ENCODE results near the gene NR1H4.

DNA sequence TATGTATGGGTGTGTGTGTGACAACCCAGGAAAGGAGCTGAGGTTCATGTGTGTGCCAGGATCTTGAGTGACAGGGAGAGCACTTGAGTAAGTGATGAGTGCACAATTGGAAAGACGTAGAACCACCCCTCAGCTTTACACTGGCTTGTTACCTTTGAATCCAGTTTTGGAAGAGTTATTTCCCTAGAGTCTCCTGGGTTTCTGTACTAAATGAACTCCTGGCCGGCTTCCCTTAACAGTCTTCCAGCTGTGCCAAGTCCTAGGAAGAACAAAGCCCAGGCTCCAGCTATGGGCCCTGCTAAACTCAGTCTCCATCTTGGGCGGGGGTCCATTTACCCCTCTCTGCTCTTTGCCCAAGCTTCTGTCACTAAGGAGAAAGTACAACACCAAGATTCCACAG lies 19.7 kb upstream of the NR1H4 start:
- TF ChIP-seq, protein P1, sequence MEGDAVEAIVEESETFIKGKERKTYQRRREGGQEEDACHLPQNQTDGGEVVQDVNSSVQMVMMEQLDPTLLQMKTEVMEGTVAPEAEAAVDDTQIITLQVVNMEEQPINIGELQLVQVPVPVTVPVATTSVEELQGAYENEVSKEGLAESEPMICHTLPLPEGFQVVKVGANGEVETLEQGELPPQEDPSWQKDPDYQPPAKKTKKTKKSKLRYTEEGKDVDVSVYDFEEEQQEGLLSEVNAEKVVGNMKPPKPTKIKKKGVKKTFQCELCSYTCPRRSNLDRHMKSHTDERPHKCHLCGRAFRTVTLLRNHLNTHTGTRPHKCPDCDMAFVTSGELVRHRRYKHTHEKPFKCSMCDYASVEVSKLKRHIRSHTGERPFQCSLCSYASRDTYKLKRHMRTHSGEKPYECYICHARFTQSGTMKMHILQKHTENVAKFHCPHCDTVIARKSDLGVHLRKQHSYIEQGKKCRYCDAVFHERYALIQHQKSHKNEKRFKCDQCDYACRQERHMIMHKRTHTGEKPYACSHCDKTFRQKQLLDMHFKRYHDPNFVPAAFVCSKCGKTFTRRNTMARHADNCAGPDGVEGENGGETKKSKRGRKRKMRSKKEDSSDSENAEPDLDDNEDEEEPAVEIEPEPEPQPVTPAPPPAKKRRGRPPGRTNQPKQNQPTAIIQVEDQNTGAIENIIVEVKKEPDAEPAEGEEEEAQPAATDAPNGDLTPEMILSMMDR (IDR thresholded peaks at IDR 0.05), result no peak
- no peak for TF ChIP-seq ZFX (IDR thresholded peaks at IDR 0.05; ENCODE audit: borderline replicate concordance)
